ENCODE measurements around the gene ANKRD40CL.
A peak's percentile ranks its signal among the peaks of the same experiment; 100 is the strongest.
"Not testable (repeated sequence)": the region's sequence is repeated elsewhere in the genome, so short reads cannot be mapped to it uniquely, and the experiment has no call there.

ANKRD40CL gene

DNA sequence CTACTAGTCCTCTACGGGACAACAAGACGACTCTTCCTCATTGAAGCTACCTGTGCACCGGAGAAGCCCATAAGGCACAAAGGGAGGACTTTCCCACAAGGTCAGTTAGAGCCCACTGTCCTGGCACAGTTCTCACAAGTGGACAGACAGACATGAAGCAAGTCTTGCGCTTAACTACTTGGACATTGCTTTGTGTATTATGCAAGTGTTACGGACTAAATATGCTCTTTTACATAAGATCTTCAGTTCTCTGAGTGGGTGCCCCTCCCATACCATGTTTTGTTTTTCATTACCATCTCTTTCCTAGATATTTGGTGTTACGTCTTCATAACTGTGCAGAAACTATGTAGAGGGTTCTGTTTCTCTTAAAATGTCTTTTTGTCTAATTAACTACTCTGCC lies 18.1 kb downstream of the ANKRD40CL start:
- Histone ChIP-seq H3K4me1 (ENCODE audit: control insufficient read depth, insufficient read depth, low read length) (no peaks in the 10 kb centered on the region), H3K9me3 (replicated peaks; ENCODE audit: low read length) (no peaks in the 10 kb centered on the region), H3K27me3 (ENCODE audit: control insufficient read depth, insufficient read depth, low read length) (no peaks in the 10 kb centered on the region), H3K36me3 (ENCODE audit: insufficient read depth, low read length) (peaks cover 96% of the 10 kb centered on the region), H3K4me3 (ENCODE audit: low read length) (no peak overlapping the region), H3K4me2 (ENCODE audit: low read length) (no peak overlapping the region), H3K9ac (ENCODE audit: low read depth, low read length) (no peak overlapping the region)

DNA sequence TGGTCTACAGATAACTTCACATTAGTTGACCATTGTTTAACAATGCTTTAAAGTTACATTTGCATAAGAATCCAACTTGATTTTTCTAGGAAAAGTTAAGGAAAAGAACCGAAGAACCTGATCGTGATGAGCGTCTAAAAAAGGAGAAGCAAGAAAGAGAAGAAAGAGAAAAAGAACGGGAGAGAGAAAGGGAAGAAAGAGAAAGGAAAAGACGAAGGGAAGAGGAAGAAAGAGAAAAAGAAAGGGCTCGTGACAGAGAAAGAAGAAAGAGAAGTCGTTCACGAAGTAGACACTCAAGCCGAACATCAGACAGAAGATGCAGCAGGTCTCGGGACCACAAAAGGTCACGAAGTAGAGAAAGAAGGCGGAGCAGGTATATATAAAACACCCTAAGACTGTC lies 21.7 kb downstream of the ANKRD40CL start:
- no peak overlapping the region for H3K4me3 ChIP-seq (ENCODE audit: low read length)
- H3K4me1 ChIP-seq (ENCODE audit: control insufficient read depth, insufficient read depth, low read length), result no peaks in the 10 kb centered on the region
- peaks cover 94% of the 10 kb centered on the region for H3K36me3 ChIP-seq (ENCODE audit: insufficient read depth, low read length)
- no peak overlapping the region for H3K4me2 ChIP-seq (ENCODE audit: low read length)
- no peak overlapping the region for H3K9ac ChIP-seq (ENCODE audit: low read depth, low read length)
- H3K9me3 ChIP-seq (replicated peaks; ENCODE audit: low read length), result no peaks in the 10 kb centered on the region
- H3K27me3 ChIP-seq (ENCODE audit: control insufficient read depth, insufficient read depth, low read length), result no peaks in the 10 kb centered on the region

GRCh38 chr17:50739098-50739497 lies 28.2 kb downstream of the ANKRD40CL start:
- H3K4me1 ChIP-seq (ENCODE audit: control insufficient read depth, insufficient read depth, low read length), result no peaks in the 10 kb centered on the region
- H3K9me3 ChIP-seq (replicated peaks; ENCODE audit: low read length), result no peaks in the 10 kb centered on the region
- H3K4me2 ChIP-seq (ENCODE audit: low read length), result no peak overlapping the region
- H3K27me3 ChIP-seq (ENCODE audit: control insufficient read depth, insufficient read depth, low read length), result no peaks in the 10 kb centered on the region
- H3K4me3 ChIP-seq (ENCODE audit: low read length), result no peak overlapping the region
- H3K36me3 ChIP-seq (ENCODE audit: insufficient read depth, low read length), result peaks cover 51% of the 10 kb centered on the region
- no peak overlapping the region for H3K9ac ChIP-seq (ENCODE audit: low read depth, low read length)

GRCh38 chr17:50737118-50737698 lies 30.1 kb downstream of the ANKRD40CL start:
- H3K4me3 ChIP-seq (ENCODE audit: low read length), result no peak overlapping the region
- no peaks in the 10 kb centered on the region for H3K4me1 ChIP-seq (ENCODE audit: control insufficient read depth, insufficient read depth, low read length)
- H3K36me3 ChIP-seq (ENCODE audit: insufficient read depth, low read length), result peaks cover 35% of the 10 kb centered on the region
- no peaks in the 10 kb centered on the region for H3K9me3 ChIP-seq (replicated peaks; ENCODE audit: low read length)
- no peak overlapping the region for H3K9ac ChIP-seq (ENCODE audit: low read depth, low read length)
- H3K27me3 ChIP-seq (ENCODE audit: control insufficient read depth, insufficient read depth, low read length), result no peaks in the 10 kb centered on the region
- no peak overlapping the region for H3K4me2 ChIP-seq (ENCODE audit: low read length)

- Histone ChIP-seq H3K9ac (ENCODE audit: low read depth, low read length) (no peak overlapping the region), H3K27me3 (ENCODE audit: control insufficient read depth, insufficient read depth, low read length) (no peaks in the 10 kb centered on the region), H3K4me3 (ENCODE audit: low read length) (no peak overlapping the region), H3K4me1 (ENCODE audit: control insufficient read depth, insufficient read depth, low read length) (peaks cover 4% of the 10 kb centered on the region), H3K9me3 (replicated peaks; ENCODE audit: low read length) (no peaks in the 10 kb centered on the region), H3K36me3 (ENCODE audit: insufficient read depth, low read length) (peaks cover 17% of the 10 kb centered on the region), H3K4me2 (ENCODE audit: low read length) (no peak overlapping the region)
These were observed 32.0 kb downstream of the ANKRD40CL start for GRCh38 chr17:50735287-50735686.

GRCh38 chr17:50731575-50732460 lies 35.5 kb downstream of the ANKRD40CL start:
- H3K27me3 ChIP-seq (ENCODE audit: control insufficient read depth, insufficient read depth, low read length), result no peaks in the 10 kb centered on the region
- peaks cover 14% of the 10 kb centered on the region for H3K4me1 ChIP-seq (ENCODE audit: control insufficient read depth, insufficient read depth, low read length)
- H3K4me3 ChIP-seq (ENCODE audit: low read length), result no peak overlapping the region
- H3K9ac ChIP-seq (ENCODE audit: low read depth, low read length), result no peak overlapping the region
- no peaks in the 10 kb centered on the region for H3K36me3 ChIP-seq (ENCODE audit: insufficient read depth, low read length)
- H3K4me2 ChIP-seq (ENCODE audit: low read length), result no peak overlapping the region
- no peaks in the 10 kb centered on the region for H3K9me3 ChIP-seq (replicated peaks; ENCODE audit: low read length)

GRCh38 chr17:50728881-50729765 lies 38.2 kb downstream of the ANKRD40CL start:
- no peak overlapping the region for H3K4me3 ChIP-seq (ENCODE audit: low read length)
- peaks cover 14% of the 10 kb centered on the region for H3K4me1 ChIP-seq (ENCODE audit: control insufficient read depth, insufficient read depth, low read length)
- H3K4me2 ChIP-seq (ENCODE audit: low read length), result no peak overlapping the region
- peaks cover 5% of the 10 kb centered on the region for H3K36me3 ChIP-seq (ENCODE audit: insufficient read depth, low read length)
- H3K27me3 ChIP-seq (ENCODE audit: control insufficient read depth, insufficient read depth, low read length), result no peaks in the 10 kb centered on the region
- no peak overlapping the region for H3K9ac ChIP-seq (ENCODE audit: low read depth, low read length)
- no peaks in the 10 kb centered on the region for H3K9me3 ChIP-seq (replicated peaks; ENCODE audit: low read length)

- Histone ChIP-seq H3K9ac (ENCODE audit: low read depth, low read length) (no peak overlapping the region), H3K4me1 (ENCODE audit: control insufficient read depth, insufficient read depth, low read length) (peaks cover 23% of the 10 kb centered on the region), H3K4me2 (ENCODE audit: low read length) (no peak overlapping the region), H3K9me3 (replicated peaks; ENCODE audit: low read length) (no peaks in the 10 kb centered on the region), H3K27me3 (ENCODE audit: control insufficient read depth, insufficient read depth, low read length) (no peaks in the 10 kb centered on the region), H3K36me3 (ENCODE audit: insufficient read depth, low read length) (peaks cover 5% of the 10 kb centered on the region), H3K4me3 (ENCODE audit: low read length) (no peak overlapping the region)
These were observed 39.2 kb downstream of the ANKRD40CL start for GRCh38 chr17:50728112-50728429.

GRCh38 chr17:50725769-50726655 lies 41.3 kb downstream of the ANKRD40CL start:
- no peak overlapping the region for H3K9ac ChIP-seq (ENCODE audit: low read depth, low read length)
- H3K4me2 ChIP-seq (ENCODE audit: low read length), result no peak overlapping the region
- H3K4me3 ChIP-seq (ENCODE audit: low read length), result no peak overlapping the region
- H3K9me3 ChIP-seq (replicated peaks; ENCODE audit: low read length), result no peaks in the 10 kb centered on the region
- peaks cover 5% of the 10 kb centered on the region for H3K36me3 ChIP-seq (ENCODE audit: insufficient read depth, low read length)
- H3K27me3 ChIP-seq (ENCODE audit: control insufficient read depth, insufficient read depth, low read length), result no peaks in the 10 kb centered on the region
- peaks cover 43% of the 10 kb centered on the region for H3K4me1 ChIP-seq (ENCODE audit: control insufficient read depth, insufficient read depth, low read length)

GRCh38 chr17:50724622-50725021 lies 42.7 kb downstream of the ANKRD40CL start:
- not testable (repeated sequence) for H3K9ac ChIP-seq (ENCODE audit: low read depth, low read length); H3K36me3 ChIP-seq (ENCODE audit: insufficient read depth, low read length); H3K9me3 ChIP-seq (replicated peaks; ENCODE audit: low read length); H3K27me3 ChIP-seq (ENCODE audit: control insufficient read depth, insufficient read depth, low read length); H3K4me2 ChIP-seq (ENCODE audit: low read length); H3K4me3 ChIP-seq (ENCODE audit: low read length)
- H3K4me1 ChIP-seq (ENCODE audit: control insufficient read depth, insufficient read depth, low read length), result peaks cover 35% of the 10 kb centered on the region

- Histone ChIP-seq H3K4me2 (ENCODE audit: low read length) (peak overlapping the region; percentile 50), H3K9ac (ENCODE audit: low read depth, low read length) (no peak overlapping the region), H3K9me3 (replicated peaks; ENCODE audit: low read length) (no peaks in the 10 kb centered on the region), H3K4me1 (ENCODE audit: control insufficient read depth, insufficient read depth, low read length) (peaks cover 38% of the 10 kb centered on the region), H3K36me3 (ENCODE audit: insufficient read depth, low read length) (peaks cover 5% of the 10 kb centered on the region), H3K4me3 (ENCODE audit: low read length) (no peak overlapping the region), H3K27me3 (ENCODE audit: control insufficient read depth, insufficient read depth, low read length) (no peaks in the 10 kb centered on the region)
These were observed 44.6 kb downstream of the ANKRD40CL start for GRCh38 chr17:50722746-50723145.

Measured in skeletal muscle satellite cell (primary cell).